Esophagus squamous epithelium (tissue), 5 donors: ENCODE data around the gene DEPDC5. TPM values are rescaled to one million over a fixed set of nuclear protein-coding genes. Genes with fewer than 3 reads are reported as not detected.

ENCODE experiments used
- DNase-seq: peaks from one replicate; lab custom pipeline; 2025; lab: John Stamatoyannopoulos, UW
- H3K27ac ChIP-seq, 4 donors: fragments of 200-600 bp; sonication (generic); one replicate each; pipeline ENCODE4 v1.5.1; 2016 to 2019; ENCODE audit warnings: mild to moderate bottlenecking in 1 of 4
- H3K27me3 ChIP-seq, 4 donors: fragments of 200-600 bp; sonication (generic); 1 replicate in 3 of 4; 2 replicates in 1 of 4; pipeline versions ENCODE4 v1.5.1 to v1.6.0; 2017 to 2021; ENCODE audit warnings: antibody characterized with exemption in 1 of 4
- H3K36me3 ChIP-seq, 3 donors: fragments of 200-600 bp; sonication (generic); one replicate each; pipeline ENCODE4 v1.5.1; 2016 to 2019
- H3K4me1 ChIP-seq, 3 donors: fragments of 200-600 bp; sonication (generic); one replicate each; pipeline ENCODE4 v1.5.1; 2017 to 2019
- H3K4me3 ChIP-seq, 4 donors: fragments of 200-600 bp; sonication (generic); 1 replicate in 3 of 4; 2 replicates in 1 of 4; pipeline ENCODE4 v1.5.1; 2016 to 2019; ENCODE audit warnings: mild to moderate bottlenecking in 2 of 4, moderate library complexity in 1 of 4
- H3K9me3 ChIP-seq, 3 donors: fragments of 200-600 bp; sonication (generic); one replicate each; pipeline ENCODE4 v1.5.1; 2016 to 2019
- CTCF ChIP-seq, 6 experiments: fragments of 450-650 bp in 4 of 6; fragments of 200-600 bp in 2 of 6; sonication (generic) in 2 of 6; IDR thresholded peaks; one replicate each; pipeline ENCODE4 v1.5.1; 2016 to 2019; ENCODE audit warnings: antibody characterized with exemption in 6 of 6, mild to moderate bottlenecking in 4 of 6, moderate library complexity in 4 of 6
- POLR2A ChIP-seq, 4 donors: fragments of 450-650 bp; IDR thresholded peaks; one replicate each; pipeline ENCODE4 v1.6.1; 2017; ENCODE audit warnings: antibody characterized with exemption in 4 of 4, mild to moderate bottlenecking in 4 of 4, moderate library complexity in 3 of 4
- WGBS, 2 donors: methylation state at CpG; one replicate each; pipeline ENCODE4 v1.1.5; 2018; 5-methylcytosine and 5-hydroxymethylcytosine counted together
- intact Hi-C: fragments of 100-400 bp; cut with DNase I; formaldehyde crosslinking; loops from one replicate; pipeline ENCODE4 v1.15.0; 2022
- total RNA-seq, 4 donors: library from RNA; depleted of rRNA; stranded (reverse); fragments of >200 nt; gene quantifications; one replicate each; pipeline ENCODE4 v1.1.0, GENCODE V29; 2016
- donor health status: DM: yes; HTN: yes; CAD: no.

DEPDC5 gene
- total RNA-seq, 4 donors from 2014 or later: 9.0 to 22.5 (median 15.0) TPM

- Histone ChIP-seq H3K9me3 (no peaks in the 10 kb centered on the region), H3K27ac (peak overlapping the region in 1 of 4 donors; percentile 9), H3K4me1 (peaks cover 19 to 46% (median 22%) of the 10 kb centered on the region in 3 donors), H3K36me3 (peaks cover 0 to 21% (median 0%) of the 10 kb centered on the region in 3 donors), H3K4me3 (no peak overlapping the region), H3K27me3 (no peaks in the 10 kb centered on the region)
- DNase-seq: no peak
- WGBS, 2 donors: 37 to 43% methylated on average over 4 of the region's 4 CpGs
- TF ChIP-seq CTCF (IDR thresholded peaks at IDR 0.05) (no peak), POLR2A (IDR thresholded peaks at IDR 0.05) (no peak)
- intact Hi-C loops: no loop called here
Observed at GRCh38 chr22:31747441-31747840, 6.4 kb upstream of the DEPDC5 start.

- no peak for DNase-seq
- Histone ChIP-seq H3K9me3 (no peaks in the 10 kb centered on the region), H3K4me1 (peaks cover 27 to 56% (median 29%) of the 10 kb centered on the region in 3 donors), H3K4me3 (peak overlapping the region; percentile 64 to 96 (median 88)), H3K27me3 (no peaks in the 10 kb centered on the region), H3K36me3 (peaks cover 0 to 14% (median 0%) of the 10 kb centered on the region in 3 donors), H3K27ac (peak overlapping the region in 2 of 4 donors; percentile 95)
- 12 to 18% methylated on average over 2 of the region's 2 CpGs for WGBS, 2 donors
- intact Hi-C loops: no loop called here
- TF ChIP-seq CTCF (IDR thresholded peaks at IDR 0.05): no peak
- TF ChIP-seq POLR2A (IDR thresholded peaks at IDR 0.05): no peak
Observed at GRCh38 chr22:31748490-31748889, 5.3 kb upstream of the DEPDC5 start.

- H3K27ac ChIP-seq: peak within 1 kb of the TSS; percentile 92 to 95 (median 94)
- WGBS, 2 donors: 0 to 1% methylated on average over 20 to 23 of the region's 62 CpGs
- peak in 3 of 6 experiments; percentile 3 to 32 (median 15) for TF ChIP-seq CTCF (IDR thresholded peaks at IDR 0.05)
- TF ChIP-seq POLR2A (IDR thresholded peaks at IDR 0.05): peak in 3 of 4 donors; percentile 71 to 89 (median 85)
Observed at GRCh38 chr22:31749636-31750364, 4.0 kb upstream of the DEPDC5 start, which contains the start of gene PRR14L. PRR14L (minus strand) TSS chr22:31750132; CDS start chr22:31738860, 11,272 bp downstream.

GRCh38 chr22:31750365-31751284 lies 3.2 kb upstream of the DEPDC5 start:
- Histone ChIP-seq H3K36me3 (peaks cover 0 to 14% (median 0%) of the 10 kb centered on the region in 3 donors), H3K4me1 (peaks cover 34 to 66% (median 37%) of the 10 kb centered on the region in 3 donors), H3K4me3 (peak overlapping the region; percentile 64 to 96 (median 88)), H3K27me3 (no peaks in the 10 kb centered on the region), H3K9me3 (no peaks in the 10 kb centered on the region), H3K27ac (peak overlapping the region; percentile 92 to 95 (median 94))
- intact Hi-C loops: no loop called here
- 58 to 61% methylated on average over 15 to 16 of the region's 16 CpGs for WGBS, 2 donors
- TF ChIP-seq POLR2A (IDR thresholded peaks at IDR 0.05) (no peak), CTCF (IDR thresholded peaks at IDR 0.05) (no peak)
- no peak for DNase-seq

More at GRCh38 chr22:31749636-31750364, 4.0 kb upstream of the DEPDC5 start, which contains the start of gene PRR14L:
- DNase-seq: peak; percentile 87
- Histone ChIP-seq H3K36me3 (peaks cover 0 to 14% (median 0%) of the 10 kb centered on the region in 3 donors), H3K27me3 (no peaks in the 10 kb centered on the region), H3K9me3 (no peaks in the 10 kb centered on the region), H3K4me1 (peaks cover 32 to 64% (median 34%) of the 10 kb centered on the region in 3 donors), H3K4me3 (peak within 1 kb of the TSS; percentile 64 to 96 (median 88))
- intact Hi-C loops: no loop called here
